ENCODE results near the gene ZNF652. TPM values are rescaled to one million over a fixed set of nuclear protein-coding genes. Genes with fewer than 3 reads are reported as not detected.

The ZNF652 gene
- total RNA-seq, 4 donors from 2014 or later = 36.5 to 56.1 (median 42.5) TPM

DNA sequence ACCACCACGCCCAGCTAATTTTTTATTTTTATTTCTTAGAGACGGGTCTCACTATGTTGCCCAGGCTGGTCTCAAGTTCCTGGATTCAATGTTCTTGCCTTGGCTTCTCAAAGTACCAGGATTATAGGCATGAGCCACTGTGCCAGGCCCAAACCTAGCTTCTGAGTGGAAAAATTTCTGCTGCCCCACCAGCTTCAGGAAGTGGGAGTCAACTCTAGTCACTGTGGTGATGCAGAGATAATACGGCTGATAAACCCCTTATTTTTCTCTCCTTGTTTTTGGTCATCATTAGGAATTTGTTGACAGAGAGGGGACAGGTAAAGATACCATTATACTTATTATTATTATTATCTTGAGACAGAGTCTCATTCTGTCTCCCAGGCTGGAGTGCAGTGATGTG is 103.7 kb downstream of the ZNF652 start:
- TF ChIP-seq, protein P1, sequence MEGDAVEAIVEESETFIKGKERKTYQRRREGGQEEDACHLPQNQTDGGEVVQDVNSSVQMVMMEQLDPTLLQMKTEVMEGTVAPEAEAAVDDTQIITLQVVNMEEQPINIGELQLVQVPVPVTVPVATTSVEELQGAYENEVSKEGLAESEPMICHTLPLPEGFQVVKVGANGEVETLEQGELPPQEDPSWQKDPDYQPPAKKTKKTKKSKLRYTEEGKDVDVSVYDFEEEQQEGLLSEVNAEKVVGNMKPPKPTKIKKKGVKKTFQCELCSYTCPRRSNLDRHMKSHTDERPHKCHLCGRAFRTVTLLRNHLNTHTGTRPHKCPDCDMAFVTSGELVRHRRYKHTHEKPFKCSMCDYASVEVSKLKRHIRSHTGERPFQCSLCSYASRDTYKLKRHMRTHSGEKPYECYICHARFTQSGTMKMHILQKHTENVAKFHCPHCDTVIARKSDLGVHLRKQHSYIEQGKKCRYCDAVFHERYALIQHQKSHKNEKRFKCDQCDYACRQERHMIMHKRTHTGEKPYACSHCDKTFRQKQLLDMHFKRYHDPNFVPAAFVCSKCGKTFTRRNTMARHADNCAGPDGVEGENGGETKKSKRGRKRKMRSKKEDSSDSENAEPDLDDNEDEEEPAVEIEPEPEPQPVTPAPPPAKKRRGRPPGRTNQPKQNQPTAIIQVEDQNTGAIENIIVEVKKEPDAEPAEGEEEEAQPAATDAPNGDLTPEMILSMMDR (IDR thresholded peaks at IDR 0.05) = no peak
- TF ChIP-seq POLR2A (IDR thresholded peaks at IDR 0.05) = no peak
- H3K4me1 ChIP-seq = peaks cover 0 to 7% (median 3%) of the 10 kb centered on the region in 4 donors
- H3K9me3 ChIP-seq = no peaks in the 10 kb centered on the region
- no peak overlapping the region for H3K4me3 ChIP-seq
- no peaks in the 10 kb centered on the region for H3K27me3 ChIP-seq
- no peaks in the 10 kb centered on the region for H3K36me3 ChIP-seq
- H3K27ac ChIP-seq = no peak overlapping the region
- DNase-seq = no peak

- Histone ChIP-seq H3K27ac (no peak overlapping the region), H3K9me3 (no peaks in the 10 kb centered on the region), H3K27me3 (no peaks in the 10 kb centered on the region), H3K36me3 (no peaks in the 10 kb centered on the region), H3K4me1 (no peaks in the 10 kb centered on the region), H3K4me3 (no peak overlapping the region)
- no peak for DNase-seq
- TF ChIP-seq POLR2A (IDR thresholded peaks at IDR 0.05) = no peak
- TF ChIP-seq, protein P1 (IDR thresholded peaks at IDR 0.05) = no peak
Measured at GRCh38 chr17:49255125-49255524, 106.9 kb downstream of the ZNF652 start.

DNA sequence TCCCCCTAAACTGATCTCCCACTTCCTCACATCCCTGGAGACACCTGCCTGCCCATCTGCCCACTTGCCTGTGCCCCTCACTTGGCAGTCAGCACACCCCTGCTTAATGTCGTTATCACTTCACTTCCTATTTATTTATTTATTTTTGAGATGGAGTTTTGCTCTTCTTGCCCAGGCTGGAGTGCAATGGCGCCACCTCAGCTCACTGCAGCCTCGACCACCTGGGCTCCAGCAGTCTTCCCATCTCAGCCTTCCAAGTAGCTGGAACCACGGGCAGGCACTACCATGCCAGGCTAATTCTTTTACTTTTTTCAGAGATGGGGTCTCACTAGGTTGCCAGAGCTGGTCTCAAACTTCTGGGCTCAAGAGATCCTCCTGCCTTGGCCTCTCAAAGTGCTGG is 108.0 kb downstream of the ZNF652 start:
- Histone ChIP-seq H3K9me3 (no peaks in the 10 kb centered on the region), H3K4me3 (no peak overlapping the region), H3K27me3 (no peaks in the 10 kb centered on the region), H3K36me3 (no peaks in the 10 kb centered on the region), H3K27ac (no peak overlapping the region), H3K4me1 (no peaks in the 10 kb centered on the region)
- no peak for DNase-seq
- TF ChIP-seq, protein P1 (IDR thresholded peaks at IDR 0.05) = no peak
- no peak for TF ChIP-seq POLR2A (IDR thresholded peaks at IDR 0.05)

GRCh38 chr17:49252148-49252695 is 109.8 kb downstream of the ZNF652 start:
- Histone ChIP-seq H3K27me3 (no peaks in the 10 kb centered on the region), H3K4me3 (no peak overlapping the region), H3K27ac (no peak overlapping the region), H3K9me3 (no peaks in the 10 kb centered on the region), H3K36me3 (no peaks in the 10 kb centered on the region), H3K4me1 (no peaks in the 10 kb centered on the region)
- no peak for DNase-seq
- no peak for TF ChIP-seq POLR2A (IDR thresholded peaks at IDR 0.05)
- TF ChIP-seq, protein P1 (IDR thresholded peaks at IDR 0.05) = peak in 2 of 6 experiments; percentile 13 to 17

GRCh38 chr17:49249890-49250522 is 112.0 kb downstream of the ZNF652 start:
- TF ChIP-seq, protein P1 (IDR thresholded peaks at IDR 0.05) = no peak
- no peak for TF ChIP-seq POLR2A (IDR thresholded peaks at IDR 0.05)
- H3K4me1 ChIP-seq = no peaks in the 10 kb centered on the region
- no peaks in the 10 kb centered on the region for H3K9me3 ChIP-seq
- no peak overlapping the region for H3K27ac ChIP-seq
- DNase-seq = no peak
- H3K36me3 ChIP-seq = no peaks in the 10 kb centered on the region
- no peaks in the 10 kb centered on the region for H3K27me3 ChIP-seq
- no peak overlapping the region for H3K4me3 ChIP-seq

Data from Peyer's patch (tissue), 4 donors.